Liver (tissue), 9 donors: ENCODE data around the gene EVL. TPM values are rescaled to one million over a fixed set of nuclear protein-coding genes. Genes with fewer than 3 reads are reported as not detected.

Experiments used
- DNase-seq: peaks from one replicate; pipeline ENCODE4 v3.0.0-alpha.2; 2017; ENCODE audit warnings: low spot score
- H3K27ac ChIP-seq, 2 donors: one replicate each; pipeline ENCODE4 v1.7.0; 2013; ENCODE audit warnings: inconsistent platforms in 2 of 2, low read length in 2 of 2, control low read depth in 1 of 2, low read depth in 1 of 2, mild to moderate bottlenecking in 1 of 2
- H3K27me3 ChIP-seq, 4 donors: one replicate each; pipeline versions ENCODE4 v1.6.1 to v1.7.0; 2013; ENCODE audit warnings: low read length in 3 of 4, inconsistent platforms in 1 of 4, mild to moderate bottlenecking in 1 of 4, moderate library complexity in 1 of 4; ENCODE audit not compliant: control insufficient read depth in 4 of 4, insufficient read depth in 4 of 4
- H3K36me3 ChIP-seq, 4 donors: one replicate each; pipeline versions ENCODE4 v1.6.1 to v1.7.0; 2013; ENCODE audit warnings: low read length in 3 of 4, mild to moderate bottlenecking in 3 of 4, low read depth in 1 of 4, moderate library complexity in 1 of 4; ENCODE audit not compliant: control insufficient read depth in 4 of 4, insufficient read depth in 3 of 4
- H3K4me1 ChIP-seq, 4 donors: one replicate each; pipeline versions ENCODE4 v1.6.1 to v1.7.0; 2013; ENCODE audit warnings: low read length in 3 of 4, mild to moderate bottlenecking in 3 of 4, moderate library complexity in 1 of 4; ENCODE audit not compliant: control insufficient read depth in 4 of 4, insufficient read depth in 4 of 4
- H3K4me3 ChIP-seq, 3 donors: one replicate each; pipeline versions ENCODE4 v1.6.1 to v1.7.0; 2013; ENCODE audit warnings: low read length in 3 of 3, control low read depth in 1 of 3, low read depth in 1 of 3, mild to moderate bottlenecking in 1 of 3
- H3K9ac ChIP-seq, 2 donors: one replicate each; pipeline ENCODE4 v1.7.0; 2013; ENCODE audit warnings: low read length in 2 of 2, mild to moderate bottlenecking in 2 of 2, moderate library complexity in 2 of 2, control low read depth in 1 of 2, low read depth in 1 of 2
- H3K9me3 ChIP-seq, 4 donors: one replicate each; pipeline versions ENCODE4 v1.6.1 to v1.7.0; 2013; ENCODE audit warnings: low read length in 3 of 4; ENCODE audit not compliant: control insufficient read depth in 4 of 4
- ATF3 ChIP-seq: IDR thresholded peaks from 2 replicates; pipeline ENCODE4 v1.6.1; 2016; ENCODE audit warnings: antibody characterized with exemption
- CTCF ChIP-seq: fragments of 150-350 bp; IDR thresholded peaks from 2 replicates; pipeline ENCODE4 v1.5.1; 2017; ENCODE audit warnings: improper control_type of control experiment, low read depth, low read length; ENCODE audit not compliant: missing input control
- EGR1 ChIP-seq, 2 donors: IDR thresholded peaks; 2 replicates each; pipeline ENCODE4 v1.6.1; 2016 to 2018; ENCODE audit warnings: antibody characterized with exemption in 2 of 2, low read depth in 2 of 2
- FOXA1 ChIP-seq: IDR thresholded peaks from 2 replicates; pipeline ENCODE4 v1.6.1; 2016; ENCODE audit warnings: antibody characterized with exemption
- FOXA2 ChIP-seq: IDR thresholded peaks from 2 replicates; pipeline ENCODE4 v1.6.1; 2016; ENCODE audit warnings: antibody characterized with exemption
- GABPA ChIP-seq, 2 donors: IDR thresholded peaks in 1 of 2; conservative IDR thresholded peaks in 1 of 2; 2 replicates each; pipeline ENCODE4 v1.6.1; 2016; ENCODE audit warnings: antibody characterized with exemption in 2 of 2, mild to moderate bottlenecking in 1 of 2, moderate library complexity in 1 of 2
- HNF4A ChIP-seq, 2 donors: conservative IDR thresholded peaks; 2 replicates each; pipeline ENCODE4 v1.6.1; 2016; ENCODE audit warnings: antibody characterized with exemption in 2 of 2, mild to moderate bottlenecking in 2 of 2
- HNF4G ChIP-seq: IDR thresholded peaks from 2 replicates; pipeline ENCODE4 v1.6.1; 2016; ENCODE audit warnings: antibody characterized with exemption
- JUND ChIP-seq, 2 donors: IDR thresholded peaks; 2 replicates each; pipeline ENCODE4 v1.6.1; 2016; ENCODE audit warnings: antibody characterized with exemption in 2 of 2
- MAX ChIP-seq: IDR thresholded peaks from 2 replicates; pipeline ENCODE4 v1.6.1; 2016; ENCODE audit warnings: antibody characterized with exemption
- NR2F2 ChIP-seq: IDR thresholded peaks from 2 replicates; pipeline ENCODE4 v1.6.1; 2016; ENCODE audit warnings: antibody characterized with exemption
- REST ChIP-seq: IDR thresholded peaks from 2 replicates; pipeline ENCODE4 v1.6.1; 2016; ENCODE audit warnings: antibody characterized with exemption, mild to moderate bottlenecking
- RXRA ChIP-seq, 2 donors: IDR thresholded peaks; 2 replicates each; pipeline ENCODE4 v1.6.1; 2017 to 2018; ENCODE audit warnings: antibody characterized with exemption in 2 of 2, mild to moderate bottlenecking in 1 of 2
- SP1 ChIP-seq: IDR thresholded peaks from 2 replicates; pipeline ENCODE4 v1.6.1; 2018; ENCODE audit warnings: antibody characterized with exemption, mild to moderate bottlenecking
- TAF1 ChIP-seq: conservative IDR thresholded peaks from 2 replicates; pipeline ENCODE4 v1.6.1; 2016; ENCODE audit warnings: antibody characterized with exemption, mild to moderate bottlenecking
- ZBTB33 ChIP-seq: IDR thresholded peaks from 2 replicates; pipeline ENCODE4 v1.6.1; 2016; ENCODE audit warnings: antibody characterized with exemption
- WGBS: extraction: QIAGEN DNeasy Blood & Tissue Kit; methylation state at CpG from one replicate; pipeline ENCODE4 v1.1.7; 2013; 5-methylcytosine and 5-hydroxymethylcytosine counted together
- polyA plus RNA-seq, 2 donors: library from polyadenylated mRNA; stranded (reverse) in 1 of 2; unstranded in 1 of 2; fragments of 200-250 nt in 1 of 2; fragments of >200 nt in 1 of 2; fragmentation: Nextera tagmentation in 1 of 2; extraction: Ambion mirVana in 1 of 2; gene quantifications; one replicate each; pipeline versions ENCODE4 v1.2.1 to v1.2.3, GENCODE V29; 2013 to 2015
- total RNA-seq, 2 donors: library from RNA; depleted of rRNA; stranded (reverse); fragments of >200 nt; gene quantifications; one replicate each; pipeline ENCODE4 v1.2.3, GENCODE V29; 2014
- donor health status: healthy.
- donor health status: healthy.
- donor health status: healthy.
- donor health status: healthy.
- donor health status: healthy.

The EVL gene
- total and polyA plus RNA-seq, 4 donors: 11.3 to 85.9 (median 33.9) TPM

GRCh38 chr14:100149851-100150611 is 84.8 kb downstream of the EVL start:
- Histone ChIP-seq H3K36me3 (no peaks in the 10 kb centered on the region), H3K27ac (no peak overlapping the region), H3K4me1 (peaks cover under 1 to 8% (median 3%) of the 10 kb centered on the region in 4 donors), H3K9ac (no peak overlapping the region), H3K9me3 (peaks cover 0 to 4% (median 1%) of the 10 kb centered on the region in 4 donors), H3K27me3 (no peaks in the 10 kb centered on the region), H3K4me3 (no peak overlapping the region)
- no peak for DNase-seq
- TF ChIP-seq NR2F2: no peak
- TF ChIP-seq HNF4G: no peak
- TF ChIP-seq FOXA2: no peak
- TF ChIP-seq FOXA1: no peak
- TF ChIP-seq ZBTB33: no peak
- no peak for TF ChIP-seq SP1
- no peak for TF ChIP-seq REST
- no peak for TF ChIP-seq GABPA (IDR thresholded peaks at IDR 0.05 in 1 of 2, conservative IDR thresholded peaks at IDR 0.05 in 1 of 2)
- no peak for TF ChIP-seq ATF3
- no peak for TF ChIP-seq MAX
- TF ChIP-seq EGR1 (IDR thresholded peaks at IDR 0.05; ENCODE audit: low read depth in 2 of 2): no peak
- no peak for TF ChIP-seq RXRA (IDR thresholded peaks at IDR 0.05)
- no peak for TF ChIP-seq JUND (IDR thresholded peaks at IDR 0.05)
- TF ChIP-seq CTCF: no peak
- TF ChIP-seq HNF4A (conservative IDR thresholded peaks at IDR 0.05): no peak
- no peak for TF ChIP-seq TAF1
- 60% methylated on average over 21 of the region's 21 CpGs for WGBS
